GM18909 (cell line): ENCODE results near the gene ERN1.

Source experiments
- ATAC-seq: cut with Tn5 transposase; IDR thresholded peaks from one replicate; pipeline ENCODE4 v1.9.1; 2021; ENCODE audit warnings: mild to moderate bottlenecking; ENCODE audit not compliant: unreplicated experiment, poor library complexity

Gene ERN1

GRCh38 chr17:64067657-64068056 lies 62.3 kb downstream of the ERN1 start:
- no peak for ATAC-seq

DNA sequence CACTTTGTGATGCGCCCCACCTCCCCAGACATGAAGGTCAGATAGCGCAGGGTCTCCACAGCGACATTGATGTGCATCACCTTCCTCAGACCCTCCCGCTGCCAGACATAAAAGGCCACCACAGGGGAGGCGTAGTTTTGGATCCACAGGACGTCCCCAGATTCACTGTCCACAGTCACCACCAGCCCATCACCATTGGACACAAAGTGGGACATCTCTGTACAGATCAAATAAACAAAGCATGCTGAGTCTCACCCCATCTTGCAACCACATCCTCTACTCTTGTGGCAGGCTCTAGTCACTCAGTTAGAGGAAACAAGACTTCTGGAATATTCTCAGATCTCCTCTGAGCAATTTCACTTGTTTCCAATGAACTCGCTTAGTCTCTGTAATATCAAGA lies 63.2 kb downstream of the ERN1 start:
- no peak for ATAC-seq

DNA sequence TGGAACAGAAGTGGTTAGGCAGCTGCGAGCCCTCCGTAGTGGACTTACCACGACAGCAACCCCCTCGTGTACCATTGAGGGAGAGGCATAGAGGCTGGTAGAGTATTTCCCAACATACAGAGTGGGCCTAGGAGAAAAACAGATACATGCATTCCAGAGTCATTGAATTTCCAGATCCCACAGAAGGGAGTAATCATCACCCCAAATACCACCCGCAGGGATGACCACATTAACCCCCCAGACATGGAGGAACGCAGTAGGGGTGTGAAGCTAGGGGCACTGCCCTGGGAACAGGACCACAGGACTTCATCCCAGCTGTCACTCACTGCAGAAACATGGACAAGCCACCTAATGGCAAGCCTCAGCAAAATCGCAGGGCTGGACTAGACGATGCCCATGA lies 64.8 kb downstream of the ERN1 start:
- ATAC-seq, result no peak

- no peak for ATAC-seq
These were observed 65.6 kb downstream of the ERN1 start for GRCh38 chr17:64064331-64064730.

- ATAC-seq, result no peak
These were observed 66.1 kb downstream of the ERN1 start for GRCh38 chr17:64063766-64064224.

- ATAC-seq, result peak; percentile 41
These were observed 66.9 kb downstream of the ERN1 start for GRCh38 chr17:64063088-64063487.

GRCh38 chr17:64061178-64061898 lies 68.6 kb downstream of the ERN1 start:
- peak; percentile 45 for ATAC-seq

DNA sequence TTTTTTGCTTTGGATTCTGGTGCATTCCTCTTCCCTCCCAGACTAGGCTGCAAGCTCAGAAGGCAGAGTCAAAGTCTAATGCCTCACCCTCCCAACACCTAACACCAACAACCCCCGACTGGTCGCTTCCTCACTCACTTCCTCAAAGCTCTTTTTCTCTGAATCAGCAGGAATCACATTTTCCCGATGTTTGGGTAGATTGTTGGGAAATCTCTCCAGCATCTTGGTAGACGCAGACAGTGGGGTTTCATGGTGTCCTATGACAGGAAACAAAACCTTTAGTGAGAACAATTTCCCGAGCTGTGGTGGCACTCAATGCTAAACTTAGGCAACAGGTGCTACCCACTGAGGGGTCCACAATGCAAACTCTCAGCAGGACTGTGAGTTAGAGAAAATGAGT lies 69.6 kb downstream of the ERN1 start:
- no peak for ATAC-seq

DNA sequence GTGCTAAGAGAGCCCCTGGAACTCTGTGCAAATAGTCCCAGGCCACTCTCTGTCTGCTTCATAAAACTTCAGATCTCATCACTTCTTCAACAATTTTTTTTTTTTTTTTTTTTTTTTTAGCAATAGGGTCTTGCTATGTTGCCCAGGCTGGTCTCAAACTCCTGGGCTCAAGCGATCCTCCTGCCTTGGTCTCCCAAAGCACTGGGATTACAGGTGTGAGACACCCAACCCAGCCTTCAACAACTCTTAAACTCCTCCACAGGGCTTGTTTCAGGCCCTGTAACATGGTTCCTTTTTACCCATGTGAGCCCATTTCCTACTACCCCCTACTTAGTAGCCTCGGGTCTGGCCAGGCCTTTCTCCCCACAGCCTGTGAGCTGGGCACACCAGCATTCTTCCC lies 70.2 kb downstream of the ERN1 start:
- ATAC-seq, result no peak

DNA sequence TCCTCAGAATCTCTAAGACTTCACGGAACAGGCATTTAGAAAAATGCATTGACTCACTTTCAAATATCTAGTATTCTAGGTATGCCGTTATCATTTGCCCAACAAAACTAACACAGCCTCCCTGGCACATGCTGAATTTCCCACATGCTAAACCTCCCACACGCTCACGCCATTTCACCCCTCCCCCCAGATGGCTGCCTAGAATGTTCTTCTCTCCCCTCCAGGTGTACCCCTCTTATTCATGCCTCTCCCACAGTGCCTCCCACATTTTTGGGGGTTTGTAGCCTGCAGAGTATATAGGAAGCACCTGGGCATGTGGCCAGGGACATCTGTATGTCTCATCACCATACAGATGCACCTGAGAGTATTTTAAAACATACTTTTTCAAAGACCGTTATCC lies 71.3 kb downstream of the ERN1 start:
- ATAC-seq, result no peak

DNA sequence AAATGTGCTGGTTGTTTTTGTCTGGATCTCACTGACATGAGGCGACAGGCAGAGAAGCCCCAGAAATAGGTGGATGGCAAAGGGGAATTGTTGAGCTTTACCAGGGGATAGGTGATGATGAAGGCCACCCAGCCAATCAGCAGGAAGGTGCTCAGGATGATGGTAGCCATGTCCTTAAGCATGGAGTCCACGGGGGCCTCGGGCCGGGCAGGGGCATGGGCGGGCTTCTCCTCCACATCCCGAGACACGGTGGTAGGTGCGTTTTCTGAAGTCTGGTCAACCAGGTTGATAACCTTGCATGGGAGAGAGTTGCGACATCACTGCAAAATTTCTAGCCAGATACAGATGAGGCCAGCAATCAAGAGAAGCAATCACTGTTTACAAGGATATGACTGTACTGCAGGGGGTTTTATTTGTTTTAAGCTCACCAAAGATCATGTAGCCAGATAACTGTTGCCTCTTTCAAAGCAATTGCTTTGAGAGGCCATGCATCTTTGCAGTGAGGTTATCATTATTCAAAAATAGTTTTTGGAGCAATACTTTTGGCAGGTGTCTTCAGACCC lies 72.2 kb downstream of the ERN1 start:
- no peak for ATAC-seq

DNA sequence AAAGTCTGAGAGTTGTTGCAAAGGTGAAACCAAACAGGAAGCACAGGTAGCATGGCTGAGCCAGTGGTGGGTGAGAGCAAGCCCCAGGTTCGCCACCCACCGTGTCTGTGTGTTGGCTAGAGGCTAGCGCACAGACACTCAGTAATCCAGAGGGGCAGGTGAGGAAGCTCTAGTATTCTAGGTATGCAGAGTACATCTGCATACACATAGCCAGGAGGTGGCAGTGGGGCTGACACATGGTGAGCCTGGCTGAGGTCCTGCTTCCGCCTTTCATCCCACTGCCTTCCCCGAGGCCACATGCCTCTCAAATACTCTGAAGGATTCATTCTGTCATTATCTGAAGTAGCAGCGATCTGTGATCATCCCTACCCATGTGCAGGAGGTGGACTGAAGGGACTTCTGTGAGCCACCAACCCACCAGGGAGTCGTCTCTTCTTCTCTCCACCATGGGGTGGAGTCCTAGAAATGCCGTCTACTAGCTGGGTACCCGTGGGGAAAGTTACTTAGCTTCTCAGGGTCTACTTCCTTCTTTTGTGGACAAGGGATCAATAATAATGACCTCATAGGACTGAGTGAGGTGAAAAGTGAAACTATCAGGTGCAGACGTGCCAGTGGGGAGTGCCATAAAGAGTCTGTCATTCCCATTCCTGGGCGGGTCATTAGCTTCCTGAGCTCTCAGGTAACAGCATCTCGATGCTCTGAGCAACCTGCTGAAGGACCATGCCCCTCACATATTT lies 73.5 kb downstream of the ERN1 start:
- peak; percentile 76 for ATAC-seq

- no peak for ATAC-seq
These were observed 74.5 kb downstream of the ERN1 start for GRCh38 chr17:64055183-64056142.

DNA sequence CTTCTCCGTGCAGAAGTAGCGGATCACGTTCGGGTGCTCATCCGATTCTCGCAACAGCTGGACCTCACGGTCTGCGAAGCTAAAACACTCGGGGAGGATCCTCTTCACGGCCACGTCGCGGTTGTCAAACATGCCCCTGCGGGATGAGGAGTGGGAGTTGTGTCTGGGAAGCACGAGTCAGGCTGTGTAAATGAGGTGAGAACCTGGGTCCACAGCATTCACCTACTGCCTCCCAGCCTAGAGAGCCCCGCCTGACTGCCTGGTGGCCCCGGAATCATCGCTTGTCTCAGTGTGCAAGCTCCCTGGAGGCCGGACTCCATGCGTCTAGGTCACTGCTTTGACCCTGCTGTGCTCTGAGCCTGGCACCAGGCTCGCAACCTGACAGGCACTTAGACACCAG lies 75.6 kb downstream of the ERN1 start:
- ATAC-seq, result no peak

GRCh38 chr17:64053101-64053500 lies 76.8 kb downstream of the ERN1 start:
- no peak for ATAC-seq

DNA sequence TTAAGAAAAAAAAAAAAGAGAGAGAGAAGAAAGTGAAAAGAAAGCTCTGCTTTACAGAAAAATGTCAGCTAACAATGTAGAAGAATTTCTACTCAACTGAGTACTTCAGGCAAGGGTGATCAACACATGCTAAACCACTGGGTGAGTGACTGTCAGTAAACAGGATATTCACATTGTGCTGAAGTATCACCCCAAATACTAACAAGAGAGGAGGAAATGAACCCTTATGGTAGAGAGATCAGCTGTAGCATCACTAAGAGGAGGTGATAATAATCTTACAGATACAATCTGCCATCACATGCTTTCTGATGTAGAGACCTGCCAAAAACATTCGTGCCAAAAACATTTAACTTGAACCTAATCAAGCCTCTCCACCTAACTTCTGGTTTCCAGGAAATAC lies 78.8 kb downstream of the ERN1 start:
- no peak for ATAC-seq

GRCh38 chr17:64048805-64049204 lies 81.1 kb downstream of the ERN1 start:
- ATAC-seq, result no peak

GRCh38 chr17:64045176-64045575 lies 84.8 kb downstream of the ERN1 start:
- ATAC-seq, result no peak

- ATAC-seq, result no peak
These were observed 87.1 kb downstream of the ERN1 start for GRCh38 chr17:64042700-64043485.

GRCh38 chr17:64041912-64042311 lies 88.0 kb downstream of the ERN1 start:
- ATAC-seq, result no peak
